Mucosa of stomach (tissue), 1 donor: ENCODE measurements around the gene CYB561D2.

Source experiments
- H3K27me3 ChIP-seq: one replicate; pipeline ENCODE4 v1.7.0; 2013; ENCODE audit warnings: mild to moderate bottlenecking, low read length; ENCODE audit not compliant: control insufficient read depth, insufficient read depth
- H3K36me3 ChIP-seq: one replicate; pipeline ENCODE4 v1.7.0; 2013; ENCODE audit warnings: low read length; ENCODE audit not compliant: control insufficient read depth, insufficient read depth
- H3K4me1 ChIP-seq: one replicate; pipeline ENCODE4 v1.7.0; 2013; ENCODE audit warnings: mild to moderate bottlenecking, low read length; ENCODE audit not compliant: control insufficient read depth, insufficient read depth
- H3K4me3 ChIP-seq: one replicate; pipeline ENCODE4 v1.7.0; 2013; ENCODE audit warnings: low read length
- H3K9ac ChIP-seq: one replicate; pipeline ENCODE4 v1.7.0; 2013; ENCODE audit warnings: mild to moderate bottlenecking, low read length, moderate library complexity
- H3K9me3 ChIP-seq: one replicate; pipeline ENCODE4 v1.7.0; 2013; ENCODE audit warnings: mild to moderate bottlenecking, low read length, moderate library complexity; ENCODE audit not compliant: control insufficient read depth
- donor health status: Pancreatic carcinoma.

CYB561D2 gene

DNA sequence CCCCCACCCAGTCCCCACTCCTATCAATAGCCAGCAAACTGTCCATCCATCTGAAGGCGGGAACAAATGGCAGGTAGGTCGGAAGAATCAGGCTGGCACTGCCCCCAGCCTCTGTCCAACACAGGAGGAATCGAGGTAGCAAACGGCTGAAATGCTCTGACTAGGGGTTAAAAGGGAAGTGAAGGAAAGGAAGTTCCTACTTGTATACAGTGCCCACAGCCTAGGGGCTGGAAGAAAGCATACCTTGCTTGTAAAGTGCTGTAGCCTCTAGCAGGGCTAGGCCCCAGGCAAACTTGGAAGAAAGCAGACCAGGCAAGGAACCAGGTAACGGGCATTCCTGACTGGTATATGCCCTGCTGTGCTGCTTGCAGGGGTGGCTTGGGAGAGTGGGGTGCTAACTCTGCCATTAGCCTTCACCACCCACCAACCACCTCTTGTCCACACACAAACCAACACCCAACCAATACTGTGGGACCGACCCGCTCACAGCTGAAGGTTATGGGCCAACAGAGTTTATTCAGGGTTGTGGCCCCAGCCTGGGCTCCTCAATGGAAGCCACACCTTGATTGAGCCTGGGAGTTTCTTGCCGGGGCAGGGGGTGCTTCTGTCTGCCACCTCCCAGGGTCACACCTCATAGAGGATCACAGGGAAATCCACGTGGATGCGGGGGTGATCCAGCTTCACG, 25.0 kb upstream of the CYB561D2 start:
- Histone ChIP-seq H3K9me3 (no peaks in the 10 kb centered on the region), H3K36me3 (peaks cover 9% of the 10 kb centered on the region), H3K4me3 (no peak overlapping the region), H3K27me3 (no peaks in the 10 kb centered on the region), H3K9ac (no peak overlapping the region), H3K4me1 (peaks cover 36% of the 10 kb centered on the region)

DNA sequence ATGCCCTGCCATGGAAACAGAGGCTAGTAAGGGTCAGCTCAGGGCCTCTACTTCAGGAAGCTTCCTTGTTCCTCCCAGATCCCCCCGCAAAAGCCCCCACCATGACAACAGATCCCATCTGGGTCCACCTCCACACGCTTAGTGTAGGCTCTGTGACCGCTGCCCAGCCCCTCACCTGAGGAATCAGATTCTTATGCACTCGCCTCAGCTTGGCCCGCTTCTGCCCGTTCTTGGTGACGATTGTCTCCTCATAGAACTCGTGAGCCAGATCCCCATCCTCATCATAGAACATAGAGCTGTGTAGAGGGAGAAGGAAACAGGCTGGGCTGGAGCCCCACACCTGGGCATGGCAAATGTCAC, 24.5 kb upstream of the CYB561D2 start:
- Histone ChIP-seq H3K27me3 (no peaks in the 10 kb centered on the region), H3K9ac (no peak overlapping the region), H3K36me3 (peaks cover 14% of the 10 kb centered on the region), H3K4me3 (no peak overlapping the region), H3K4me1 (peaks cover 35% of the 10 kb centered on the region), H3K9me3 (no peaks in the 10 kb centered on the region)

DNA sequence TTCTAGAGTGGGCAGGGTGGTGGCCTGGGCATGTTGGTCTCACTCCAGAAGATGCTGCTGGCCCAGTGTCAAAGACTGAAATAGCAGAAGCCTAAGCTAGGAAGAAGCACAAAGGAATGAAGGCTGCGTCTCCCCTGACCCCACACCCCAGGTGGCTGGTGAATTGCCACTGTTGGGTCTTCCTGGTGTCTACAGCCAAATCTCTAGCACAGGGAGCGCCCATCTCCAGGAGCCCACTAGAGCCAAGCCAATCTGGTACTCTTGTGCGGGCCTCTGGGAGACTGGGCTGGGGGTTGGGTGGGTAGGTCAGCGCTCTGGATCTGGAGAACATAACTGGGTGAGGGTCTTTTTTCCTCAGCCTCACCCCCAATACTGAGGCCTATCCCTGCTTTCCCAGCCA, 23.5 kb upstream of the CYB561D2 start:
- peaks cover 30% of the 10 kb centered on the region for H3K4me1 ChIP-seq
- H3K27me3 ChIP-seq: no peaks in the 10 kb centered on the region
- peak overlapping the region; percentile 85 for H3K4me3 ChIP-seq
- peak overlapping the region; percentile 87 for H3K9ac ChIP-seq
- no peaks in the 10 kb centered on the region for H3K9me3 ChIP-seq
- peaks cover 17% of the 10 kb centered on the region for H3K36me3 ChIP-seq

DNA sequence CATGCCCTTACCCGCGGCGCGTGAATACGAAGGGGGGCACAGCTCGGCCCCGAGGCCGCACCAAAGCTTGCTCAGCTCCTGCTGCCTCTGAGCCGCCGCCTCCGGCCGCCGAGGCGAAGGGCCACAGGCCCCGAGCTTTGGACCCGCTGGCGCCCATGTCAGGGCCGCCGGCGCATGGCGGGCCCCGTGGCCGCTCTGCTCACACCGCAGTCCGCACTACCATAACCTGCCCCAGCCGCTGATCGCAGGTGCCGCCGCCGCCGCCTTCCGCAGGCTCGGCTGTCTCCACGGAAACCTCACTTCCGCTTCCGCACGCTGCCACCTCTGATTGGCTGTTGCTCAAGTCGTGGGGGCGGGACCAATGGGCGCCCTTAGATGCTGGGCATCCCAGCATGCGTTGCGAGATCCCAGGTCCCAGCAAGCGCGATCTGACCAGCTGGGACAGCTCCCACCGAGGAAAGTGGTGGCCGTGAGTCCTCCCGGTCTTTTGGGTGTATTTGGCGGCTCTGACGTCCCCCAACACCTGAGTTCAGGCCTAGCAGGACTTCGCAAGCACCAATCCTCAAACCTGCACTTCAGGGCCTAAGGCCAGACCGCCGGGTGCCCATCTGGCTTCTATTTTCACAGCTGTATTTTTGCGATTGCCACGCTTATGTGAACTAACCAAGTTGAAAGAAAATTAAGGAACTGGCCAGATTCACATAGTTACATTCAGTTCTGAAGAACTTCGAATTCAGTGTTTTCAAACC, 22.5 kb upstream of the CYB561D2 start, which contains the start of gene TUSC2:
Gene TUSC2 (minus strand): TSS at position 281 of the 749 bp plus-strand sequence. CDS start 124 bp downstream, at position 157.
- H3K4me1 ChIP-seq: peaks cover 21% of the 10 kb centered on the region
- no peaks in the 10 kb centered on the region for H3K27me3 ChIP-seq
- H3K9me3 ChIP-seq: no peaks in the 10 kb centered on the region
- H3K4me3 ChIP-seq: peak within 1 kb of the TSS; percentile 85
- H3K36me3 ChIP-seq: peaks cover 17% of the 10 kb centered on the region
- peak within 1 kb of the TSS; percentile 87 for H3K9ac ChIP-seq

DNA sequence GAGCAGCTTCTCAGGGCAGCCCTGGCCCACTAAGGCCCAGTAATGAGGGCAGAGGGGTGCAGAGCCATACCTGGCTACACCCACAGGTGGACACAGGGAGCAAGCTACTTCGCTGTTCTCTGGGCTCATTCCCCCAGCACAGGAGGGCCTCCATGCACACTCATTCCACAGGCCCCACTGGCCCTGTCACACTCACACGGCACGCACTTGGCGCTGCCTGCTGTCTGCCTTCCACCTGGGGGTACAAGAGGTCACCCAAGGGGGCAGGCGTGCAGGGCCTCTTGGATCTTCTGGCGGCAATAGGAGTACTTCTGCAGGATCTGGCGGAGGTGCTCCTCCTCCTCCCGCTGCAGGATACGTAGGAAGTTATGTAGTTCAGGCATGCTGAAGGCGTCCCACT, 20.3 kb upstream of the CYB561D2 start:
- Histone ChIP-seq H3K4me1 (peaks cover 31% of the 10 kb centered on the region), H3K36me3 (peaks cover 17% of the 10 kb centered on the region)

DNA sequence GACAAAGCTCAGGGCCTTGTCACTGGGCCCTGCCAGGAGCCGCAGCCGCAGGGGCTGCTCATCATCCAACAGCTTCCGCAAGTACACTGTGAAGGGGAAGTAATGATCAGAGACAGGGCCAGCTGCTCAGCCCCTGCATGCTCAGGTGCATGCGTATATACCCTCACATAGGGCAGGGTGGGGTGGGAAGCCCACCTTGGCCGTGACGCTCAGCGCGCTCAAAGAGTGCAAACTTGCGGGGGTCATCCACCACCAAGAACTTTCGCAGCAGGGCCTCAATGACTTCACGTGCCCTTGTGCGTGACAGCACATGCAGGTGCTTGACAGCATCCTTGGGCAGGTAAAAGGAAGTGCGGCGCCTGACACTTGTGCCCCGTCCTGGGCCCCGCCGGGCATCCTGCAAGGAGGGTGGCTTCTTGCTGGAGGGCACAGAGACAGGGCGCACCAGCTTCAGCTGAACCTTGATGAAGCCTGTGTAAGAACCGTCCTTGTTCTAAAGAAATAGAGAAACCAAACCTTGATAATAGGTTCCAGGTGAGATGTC, 19.2 kb upstream of the CYB561D2 start:
- Histone ChIP-seq H3K4me1 (peaks cover 41% of the 10 kb centered on the region), H3K36me3 (peaks cover 17% of the 10 kb centered on the region)

More for the DNA sequence above, 20.3 kb upstream of the CYB561D2 start:
- Histone ChIP-seq H3K9me3 (no peaks in the 10 kb centered on the region), H3K27me3 (no peaks in the 10 kb centered on the region), H3K4me3 (no peak overlapping the region), H3K9ac (no peak overlapping the region)

DNA sequence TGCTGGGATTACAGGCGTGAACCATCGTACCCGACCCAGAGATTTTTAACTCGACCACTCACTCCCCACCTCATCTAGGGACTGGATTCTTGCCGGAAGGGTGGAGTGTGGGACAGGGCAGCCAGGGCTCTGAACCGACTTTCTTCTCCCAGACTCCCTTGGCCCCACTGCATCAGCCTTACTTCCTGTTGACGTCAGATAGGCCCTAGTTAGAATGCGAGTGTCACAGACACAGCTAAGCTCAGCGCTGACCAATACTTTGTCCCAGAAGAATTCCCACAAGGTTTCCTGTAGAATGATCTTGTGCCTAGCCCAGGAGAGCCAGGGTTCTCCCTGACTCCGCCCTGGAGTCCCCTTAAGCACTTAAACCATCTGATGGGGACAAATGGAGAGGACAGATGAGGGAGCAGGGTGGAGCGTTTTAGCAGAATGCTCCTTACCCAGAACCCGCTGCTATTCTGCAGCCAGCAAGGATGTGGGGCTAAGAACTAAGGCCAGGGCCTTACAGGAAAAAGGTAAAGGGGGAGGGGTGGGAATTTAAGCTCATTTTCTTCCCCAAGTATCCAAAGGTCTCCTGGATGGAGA, 16.8 kb upstream of the CYB561D2 start:
- H3K4me3 ChIP-seq: no peak overlapping the region
- H3K27me3 ChIP-seq: no peaks in the 10 kb centered on the region
- H3K36me3 ChIP-seq: peaks cover 17% of the 10 kb centered on the region
- peak overlapping the region; percentile 15 for H3K9ac ChIP-seq
- peaks cover 38% of the 10 kb centered on the region for H3K4me1 ChIP-seq
- H3K9me3 ChIP-seq: no peaks in the 10 kb centered on the region

More for the DNA sequence above, 19.2 kb upstream of the CYB561D2 start:
- no peak overlapping the region for H3K9ac ChIP-seq
- no peaks in the 10 kb centered on the region for H3K27me3 ChIP-seq
- H3K9me3 ChIP-seq: no peaks in the 10 kb centered on the region
- no peak overlapping the region for H3K4me3 ChIP-seq

DNA sequence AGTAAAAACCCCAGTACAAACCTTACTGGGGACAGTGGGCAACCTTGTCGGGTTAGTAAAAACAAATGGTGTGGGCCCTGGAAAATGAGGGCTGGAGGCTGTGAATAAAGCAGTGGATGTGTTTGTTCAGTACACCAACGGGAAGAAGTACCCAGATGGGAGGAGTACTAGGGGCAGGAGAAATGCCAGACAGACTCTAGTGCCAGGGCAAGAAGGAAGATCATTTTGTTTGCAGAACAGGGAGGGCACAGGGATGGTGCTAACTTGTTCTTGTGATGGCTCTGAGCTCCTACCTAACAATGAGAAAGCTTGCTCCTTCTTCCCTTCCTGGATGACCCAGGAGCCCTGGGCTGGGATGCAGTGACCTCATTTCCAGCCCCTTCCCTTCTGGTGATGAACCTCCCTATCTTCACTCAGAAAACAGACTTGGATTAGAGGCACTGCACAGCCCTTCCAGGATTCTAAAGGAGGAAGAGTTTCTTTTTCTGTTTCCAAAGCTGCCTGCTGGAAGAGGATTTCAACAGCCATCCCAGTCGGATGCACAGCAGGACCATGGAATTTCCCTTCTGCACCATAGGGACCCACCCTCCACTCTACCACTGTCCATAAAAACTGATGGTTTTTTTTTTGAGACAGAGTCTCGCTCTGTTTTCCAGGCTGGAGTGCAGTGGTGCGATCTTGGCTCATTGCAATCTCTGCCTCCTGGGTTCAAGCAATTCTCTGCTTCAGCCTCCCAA, 16.2 kb upstream of the CYB561D2 start:
- H3K9ac ChIP-seq: peak overlapping the region; percentile 15
- H3K9me3 ChIP-seq: no peaks in the 10 kb centered on the region
- peaks cover 17% of the 10 kb centered on the region for H3K36me3 ChIP-seq
- no peak overlapping the region for H3K4me3 ChIP-seq
- H3K27me3 ChIP-seq: no peaks in the 10 kb centered on the region
- H3K4me1 ChIP-seq: peaks cover 40% of the 10 kb centered on the region

DNA sequence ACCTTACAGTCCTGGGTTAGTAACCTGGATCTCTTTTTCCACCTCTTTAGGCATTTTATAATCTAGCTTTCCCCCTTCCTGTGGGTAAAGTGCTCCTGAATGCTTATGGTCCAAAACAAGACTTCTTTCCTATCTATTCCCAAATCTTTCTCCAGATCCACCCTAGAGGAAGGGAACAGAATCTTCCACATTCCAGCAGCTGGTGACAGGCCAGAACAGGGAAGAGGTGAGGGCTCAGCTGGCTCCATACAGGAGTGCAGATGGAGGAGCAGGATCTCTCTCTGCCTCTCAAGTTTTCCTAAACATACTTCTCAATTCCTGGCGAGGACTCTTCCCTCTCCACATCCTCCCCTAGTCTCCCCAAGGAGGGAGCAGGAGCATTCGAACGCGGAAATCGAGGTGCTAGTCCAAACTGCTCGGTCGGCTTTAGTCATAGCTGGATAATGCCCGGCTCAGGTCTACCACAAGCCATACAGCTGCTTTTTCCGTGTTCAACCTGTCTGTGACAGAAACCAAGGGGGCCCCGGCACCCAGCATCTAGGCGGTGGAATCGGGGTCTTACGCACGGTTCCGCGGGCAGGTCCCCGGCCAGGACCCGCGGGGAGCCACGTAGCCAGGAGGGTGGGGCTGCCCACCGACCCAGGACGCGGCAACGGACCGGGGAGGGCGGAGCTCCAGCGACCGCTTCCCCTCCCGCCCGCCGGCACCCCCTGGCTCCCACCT, 14.0 kb upstream of the CYB561D2 start:
- Histone ChIP-seq H3K36me3 (no peaks in the 10 kb centered on the region), H3K9me3 (no peaks in the 10 kb centered on the region), H3K4me1 (peaks cover 59% of the 10 kb centered on the region), H3K27me3 (no peaks in the 10 kb centered on the region), H3K9ac (peak overlapping the region; percentile 89), H3K4me3 (peak overlapping the region; percentile 83)

DNA sequence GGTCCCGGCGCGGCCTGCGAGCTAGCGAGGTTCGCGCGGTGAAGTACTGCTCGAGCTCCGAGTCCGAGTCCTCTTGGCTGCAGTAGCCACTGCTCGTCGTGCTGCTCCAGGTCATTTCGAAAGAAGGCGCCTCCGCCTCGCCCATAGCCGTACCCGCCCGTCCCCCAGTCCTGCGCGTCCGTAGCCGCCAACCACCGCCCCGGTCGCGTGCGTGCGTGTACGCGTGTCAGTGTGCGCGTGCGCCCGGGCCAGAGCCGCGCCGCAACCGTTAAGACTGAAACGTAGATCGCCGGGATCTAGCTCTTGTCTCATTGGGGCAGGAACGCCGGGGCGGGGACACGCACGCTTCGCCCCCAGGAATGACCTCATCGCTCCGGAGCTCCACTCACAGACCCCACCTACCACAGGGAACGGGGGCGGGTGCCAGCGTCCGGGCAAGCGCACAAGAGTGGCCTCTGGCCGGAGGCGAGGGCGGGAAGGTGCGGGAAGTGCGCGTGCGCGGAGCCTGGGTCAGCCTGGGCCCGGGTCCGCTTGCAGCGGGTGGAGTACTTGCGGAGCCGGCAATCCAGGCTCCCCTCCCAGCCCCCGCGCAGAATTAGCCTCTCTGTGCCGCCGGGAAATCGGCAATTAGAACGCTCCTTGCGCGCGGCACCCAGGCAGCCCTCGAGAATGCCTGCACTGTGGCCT, 13.3 kb upstream of the CYB561D2 start:
- no peaks in the 10 kb centered on the region for H3K9me3 ChIP-seq
- H3K9ac ChIP-seq: peak overlapping the region; percentile 89
- no peaks in the 10 kb centered on the region for H3K36me3 ChIP-seq
- H3K4me3 ChIP-seq: peak overlapping the region; percentile 83
- no peaks in the 10 kb centered on the region for H3K27me3 ChIP-seq
- peaks cover 63% of the 10 kb centered on the region for H3K4me1 ChIP-seq

DNA sequence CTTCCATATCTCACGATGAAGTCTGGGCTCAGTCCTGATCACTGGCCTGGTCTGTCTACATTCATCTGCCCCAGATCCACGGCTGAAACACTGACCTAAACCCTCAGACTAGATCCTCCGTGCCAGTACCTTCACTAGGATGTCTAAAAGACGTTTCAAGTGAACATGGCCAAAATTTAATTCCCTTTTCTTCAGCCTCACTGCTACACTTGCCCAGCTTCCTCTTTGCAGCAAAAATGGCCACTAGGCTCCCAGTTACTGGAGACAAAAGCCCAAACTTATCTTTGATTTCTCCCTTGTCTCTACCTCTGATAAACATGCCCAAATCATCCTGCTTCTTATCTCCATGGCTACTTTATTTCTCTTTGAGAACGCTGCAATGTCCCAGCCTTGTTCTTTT, 11.7 kb upstream of the CYB561D2 start:
- no peak overlapping the region for H3K4me3 ChIP-seq
- H3K9me3 ChIP-seq: no peaks in the 10 kb centered on the region
- no peaks in the 10 kb centered on the region for H3K27me3 ChIP-seq
- H3K9ac ChIP-seq: peak overlapping the region; percentile 89
- no peaks in the 10 kb centered on the region for H3K36me3 ChIP-seq
- peaks cover 60% of the 10 kb centered on the region for H3K4me1 ChIP-seq
